HepG2 (cell line): ENCODE data around the gene SPG7. TPM values are rescaled to one million over a fixed set of nuclear protein-coding genes. Genes with fewer than 3 reads are reported as not detected.

Source experiments
- BHLHE40 ChIP-seq: IDR thresholded peaks from 2 replicates; pipeline ENCODE4 v1.6.1; 2011; ENCODE audit warnings: low read length, improper control_type of control experiment
- DR1 ChIP-seq: sonication (generic); formaldehyde crosslinking; IDR thresholded peaks from 2 replicates; pipeline ENCODE4 v1.8.0; 2021; ENCODE audit warnings: mild to moderate bottlenecking, missing genetic modification reagents, inconsistent platforms
- EED ChIP-seq: sonication (generic); formaldehyde crosslinking; IDR thresholded peaks from 2 replicates; pipeline ENCODE4 v1.5.0; 2020; ENCODE audit warnings: mild to moderate bottlenecking, missing genetic modification reagents
- ELF1 ChIP-seq: sonication (generic); formaldehyde crosslinking; IDR thresholded peaks from 2 replicates; pipeline ENCODE4 v1.4.0; 2020; ENCODE audit warnings: missing genetic modification reagents
- KDM5A ChIP-seq: fragments of 200-600 bp; sonication (generic); IDR thresholded peaks from 2 replicates; pipeline ENCODE4 v1.7.0; 2018; ENCODE audit warnings: antibody characterized with exemption, mild to moderate bottlenecking, low read length, borderline replicate concordance
- NRL ChIP-seq: sonication (generic); formaldehyde crosslinking; IDR thresholded peaks from 2 replicates; pipeline ENCODE4 v1.5.0; 2020; ENCODE audit warnings: missing genetic modification reagents, mild to moderate bottlenecking, moderate library complexity, borderline replicate concordance
- RBAK ChIP-seq: sonication (generic); formaldehyde crosslinking; IDR thresholded peaks from 2 replicates; pipeline ENCODE4 v1.5.1; 2020; ENCODE audit warnings: mild to moderate bottlenecking, missing genetic modification reagents
- RNF2 ChIP-seq: fragments of 450-650 bp; conservative IDR thresholded peaks from 2 replicates; pipeline ENCODE4 v1.6.1; 2016; ENCODE audit warnings: low read depth
- SKI ChIP-seq: fragments of 450-650 bp; IDR thresholded peaks from one replicate; pipeline ENCODE4 v1.6.1; 2018; ENCODE audit warnings: mild to moderate bottlenecking; ENCODE audit not compliant: partially characterized antibody
- SMAD1 ChIP-seq: sonication (generic); formaldehyde crosslinking; IDR thresholded peaks from 2 replicates; pipeline ENCODE4 v1.4.0; 2020; ENCODE audit warnings: missing genetic modification reagents, low read depth, mild to moderate bottlenecking, borderline replicate concordance
- TFDP1 ChIP-seq: IDR thresholded peaks from 2 replicates; pipeline ENCODE4 v1.6.1; 2016; ENCODE audit warnings: missing compliant biosample characterization, missing genetic modification reagents, borderline replicate concordance
- ZBTB1 ChIP-seq: sonication (generic); formaldehyde crosslinking; IDR thresholded peaks from 2 replicates; pipeline ENCODE4 v1.4.0; 2020; ENCODE audit warnings: missing genetic modification reagents, borderline replicate concordance
- ZBTB40 ChIP-seq, 2 experiments: fragments of 450-650 bp in 1 of 2; sonication (generic) in 1 of 2; formaldehyde crosslinking in 1 of 2; IDR thresholded peaks; 2 replicates each; pipeline versions ENCODE4 v1.6.1 to v1.8.0; 2016 to 2022; ENCODE audit warnings: antibody characterized with exemption in 1 of 2, mild to moderate bottlenecking in 1 of 2, missing genetic modification reagents in 1 of 2
- ZFP82 ChIP-seq: sonication (generic); formaldehyde crosslinking; IDR thresholded peaks from 2 replicates; pipeline ENCODE4 v1.5.1; 2020; ENCODE audit warnings: mild to moderate bottlenecking, missing genetic modification reagents, borderline replicate concordance
- ZNF337 ChIP-seq: sonication (generic); formaldehyde crosslinking; IDR thresholded peaks from 2 replicates; pipeline ENCODE4 v1.5.1; 2020; ENCODE audit warnings: missing genetic modification reagents, low read depth, mild to moderate bottlenecking, borderline replicate concordance
- ZNF383 ChIP-seq: sonication (generic); formaldehyde crosslinking; IDR thresholded peaks from 2 replicates; pipeline ENCODE4 v1.4.0; 2020; ENCODE audit warnings: missing genetic modification reagents, mild to moderate bottlenecking, borderline replicate concordance
- ZNF704 ChIP-seq: sonication (generic); formaldehyde crosslinking; IDR thresholded peaks from 2 replicates; pipeline ENCODE4 v1.8.1; 2023; ENCODE audit warnings: mild to moderate bottlenecking, inconsistent platforms, moderate library complexity, missing genetic modification reagents, borderline replicate concordance
- polyA plus RNA-seq, 8 experiments: library from polyadenylated mRNA; depleted of rRNA in 3 of 8; stranded (reverse) in 7 of 8; unstranded in 1 of 8; fragments of >200 nt; fragmentation: Illumina TruSeq in 4 of 8; extraction: Trizol in 4 of 8; gene quantifications; 2 replicates each; pipeline versions ENCODE4 v1.2.1 to v1.2.3, GENCODE V29; 2011 to 2016; ENCODE audit warnings: low read depth in 4 of 8, missing spikeins in 1 of 8, mixed read lengths in 1 of 8; ENCODE audit not compliant: insufficient read depth in 1 of 8
- total RNA-seq, 5 experiments: library from RNA; depleted of rRNA; stranded (reverse); fragments of >200 nt; fragmentation: Illumina TruSeq; extraction: Trizol; gene quantifications; 2 replicates each; pipeline ENCODE4 v1.2.3, GENCODE V29; 2016; ENCODE audit warnings: low read depth in 1 of 5

Gene SPG7
- total and polyA plus RNA-seq, 2 of the 13 experiments (the other 11 are each of a cell fraction or from before 2014, with no cell fraction given): 66.0 to 136 TPM

- TF ChIP-seq ZNF337 (CRISPR knock-in tag) (no peak), ZBTB40 (IDR thresholded peaks at IDR 0.05) (no peak), ZBTB40 (CRISPR knock-in tag; IDR thresholded peaks at IDR 0.05) (no peak), SMAD1 (CRISPR knock-in tag) (no peak), ELF1 (peak; percentile 89), BHLHE40 (peak; percentile 55; the same call in 1 of the 2 replicates), ZFP82 (CRISPR knock-in tag) (no peak), TFDP1 (no peak), KDM5A (no peak), SKI (peak; percentile 90), NRL (CRISPR knock-in tag) (no peak), ZBTB1 (CRISPR knock-in tag) (no peak), ZNF704 (CRISPR knock-in tag) (no peak), DR1 (no peak), RNF2 (no peak), EED (no peak), RBAK (CRISPR knock-in tag) (no peak), ZNF383 (CRISPR knock-in tag) (no peak)
Measured at GRCh38 chr16:89581861-89582563, 73.8 kb downstream of the SPG7 start (continued).
